B cell (primary cell): ENCODE measurements around the gene OR52H1. TPM values are rescaled to one million over a fixed set of nuclear protein-coding genes. Genes with fewer than 3 reads are reported as not detected.

Experiments used
- ATAC-seq: fragments of 200-7000 bp; cut with Tn5 transposase; one replicate; pipeline ENCODE4 v1.10.0; 2021; ENCODE audit warnings: low read depth, mild to moderate bottlenecking, moderate number of reproducible peaks, moderate library complexity
- CTCF ChIA-PET: fragments of 350-600 bp; sonication (Branson Sonifier 250); formaldehyde crosslinking; loops from one replicate; lab custom pipeline; 2021; ENCODE audit warnings: antibody characterized with exemption, inconsistent platforms; lab: Charles Lee
- POLR2A ChIA-PET: fragments of 350-600 bp; sonication (Branson Sonifier 250); formaldehyde crosslinking; loops from one replicate; lab custom pipeline; 2021; ENCODE audit warnings: antibody characterized with exemption; lab: Charles Lee
- DNase-seq: peaks from one replicate; pipeline ENCODE4 v3.0.0; 2013
- H2AFZ ChIP-seq: 2 replicates; pipeline ENCODE4 v1.6.1; 2012; ENCODE audit warnings: mild to moderate bottlenecking, low read depth, low read length; ENCODE audit not compliant: insufficient read depth, poor library complexity, severe bottlenecking
- H3K27ac ChIP-seq, 2 donors: 1 replicate in 1 of 2; 2 replicates in 1 of 2; pipeline ENCODE4 v1.5.1; 2012 to 2013; ENCODE audit warnings: low read length in 2 of 2, mild to moderate bottlenecking in 2 of 2, moderate library complexity in 1 of 2
- H3K27me3 ChIP-seq, 4 experiments: fragments of 200-600 bp in 1 of 4; sonication (generic) in 1 of 4; replicated peaks in 1 of 4; 1 replicate in 2 of 4; 2 replicates in 2 of 4; pipeline versions ENCODE4 v1.6.1 to v1.7.0; 2013 to 2016; ENCODE audit warnings: low read length in 3 of 4, mild to moderate bottlenecking in 2 of 4, mixed read lengths in 1 of 4, moderate library complexity in 1 of 4; ENCODE audit not compliant: insufficient read depth in 4 of 4, control insufficient read depth in 3 of 4; ENCODE audit errors: control extremely low read depth in 1 of 4
- H3K36me3 ChIP-seq, 2 experiments: replicated peaks in 1 of 2; 1 replicate in 1 of 2; 2 replicates in 1 of 2; pipeline versions ENCODE4 v1.6.1 to v1.7.1; 2013; ENCODE audit warnings: low read length in 1 of 2; ENCODE audit not compliant: insufficient read depth in 2 of 2, control insufficient read depth in 1 of 2; ENCODE audit errors: control extremely low read depth in 1 of 2, extremely low read depth in 1 of 2
- H3K4me1 ChIP-seq, 2 donors: fragments of 200-600 bp in 1 of 2; sonication (generic) in 1 of 2; 1 replicate in 1 of 2; 2 replicates in 1 of 2; pipeline versions ENCODE4 v1.5.1 to v1.6.1; 2013 to 2017; ENCODE audit warnings: low read length in 2 of 2; ENCODE audit not compliant: control insufficient read depth in 2 of 2, insufficient read depth in 2 of 2
- H3K4me2 ChIP-seq: replicated peaks from 2 replicates; pipeline ENCODE3; 2012; ENCODE audit warnings: mild to moderate bottlenecking, low read depth, low read length; ENCODE audit not compliant: poor library complexity, severe bottlenecking
- H3K4me3 ChIP-seq, 5 experiments: fragments of 200-600 bp in 1 of 5; sonication (generic) in 1 of 5; 1 replicate in 3 of 5; 2 replicates in 2 of 5; pipeline versions ENCODE4 v1.5.1 to v1.7.0; 2011 to 2016; ENCODE audit warnings: low read length in 4 of 5, mild to moderate bottlenecking in 4 of 5, low read depth in 2 of 5, control low read depth in 1 of 5, moderate library complexity in 1 of 5; ENCODE audit not compliant: insufficient read depth in 1 of 5; ENCODE audit errors: control extremely low read depth in 1 of 5, extremely low read depth in 1 of 5
- H3K79me2 ChIP-seq: fragments of 200-600 bp; sonication (generic); one replicate; pipeline ENCODE4 v1.6.0; 2016; ENCODE audit warnings: low read length; ENCODE audit not compliant: control insufficient read depth, insufficient read depth
- H3K9ac ChIP-seq: fragments of 200-600 bp; sonication (generic); 2 replicates; pipeline ENCODE4 v1.6.1; 2017; ENCODE audit warnings: mild to moderate bottlenecking, low read length, moderate library complexity
- H3K9me3 ChIP-seq, 3 donors: one replicate each; pipeline versions ENCODE4 v1.6.1 to v1.7.1; 2013; ENCODE audit warnings: low read length in 2 of 3; ENCODE audit not compliant: control insufficient read depth in 2 of 3, insufficient read depth in 1 of 3; ENCODE audit errors: control extremely low read depth in 1 of 3
- H4K20me1 ChIP-seq: 2 replicates; pipeline ENCODE4 v1.6.0; 2012; ENCODE audit warnings: mild to moderate bottlenecking, low read length; ENCODE audit not compliant: insufficient read depth, control insufficient read depth, poor library complexity, severe bottlenecking
- H3K27ac Mint-ChIP-seq: one replicate; pipeline ENCODE4 v1.8.0; 2021; ENCODE audit warnings: mixed read lengths
- H3K27me3 Mint-ChIP-seq: one replicate; pipeline ENCODE4 v1.8.0; 2021; ENCODE audit warnings: mixed read lengths
- H3K4me1 Mint-ChIP-seq: one replicate; pipeline ENCODE4 v1.8.0; 2021; ENCODE audit warnings: mixed read lengths
- H3K4me3 Mint-ChIP-seq: one replicate; pipeline ENCODE4 v1.8.0; 2021; ENCODE audit warnings: mixed read lengths
- H3K9me3 Mint-ChIP-seq: one replicate; pipeline ENCODE4 v1.8.0; 2022; ENCODE audit warnings: mixed read lengths; ENCODE audit not compliant: insufficient read depth
- EZH2 ChIP-seq: IDR thresholded peaks from 2 replicates; pipeline ENCODE4 v1.6.1; 2012; ENCODE audit warnings: borderline replicate concordance, low read depth, mild to moderate bottlenecking, moderate library complexity, low read length; ENCODE audit not compliant: insufficient read depth, poor library complexity, severe bottlenecking
- WGBS: methylation state at CpG from one replicate; pipeline ENCODE4 v1.1.5; 2013; ENCODE audit warnings: missing lambda C conversion rate; ENCODE audit not compliant: insufficient coverage; 5-methylcytosine and 5-hydroxymethylcytosine counted together
- intact Hi-C: fragments of 100-400 bp; cut with micrococcal nuclease; formaldehyde crosslinking; loops from one replicate; pipeline ENCODE4 v1.10.0; 2022
- polyA plus RNA-seq: library from polyadenylated mRNA; depleted of rRNA; stranded (reverse); fragments of >200 nt; gene quantifications from 2 replicates; pipeline ENCODE4 v1.2.3, GENCODE V29; 2012
- total RNA-seq, 2 donors: library from RNA; stranded (reverse); fragments of 120-200 nt in 1 of 2; gene quantifications; 1 replicate in 1 of 2; 2 replicates in 1 of 2; pipeline versions ENCODE4 v1.2.3 to v1.2.4, GENCODE V29; 2013 to 2022
- TF ChIP-seq, protein P1 (sequence below): fragments of 200-600 bp; IDR thresholded peaks from one replicate; pipeline ENCODE4 v1.8.0; 2022; ENCODE audit warnings: antibody characterized with exemption, mild to moderate bottlenecking

Gene OR52H1
- total and polyA plus RNA-seq, 2 donors (not counting 1 experiment from before 2014, with no cell fraction given): 0.15 to 0.37 TPM

DNA sequence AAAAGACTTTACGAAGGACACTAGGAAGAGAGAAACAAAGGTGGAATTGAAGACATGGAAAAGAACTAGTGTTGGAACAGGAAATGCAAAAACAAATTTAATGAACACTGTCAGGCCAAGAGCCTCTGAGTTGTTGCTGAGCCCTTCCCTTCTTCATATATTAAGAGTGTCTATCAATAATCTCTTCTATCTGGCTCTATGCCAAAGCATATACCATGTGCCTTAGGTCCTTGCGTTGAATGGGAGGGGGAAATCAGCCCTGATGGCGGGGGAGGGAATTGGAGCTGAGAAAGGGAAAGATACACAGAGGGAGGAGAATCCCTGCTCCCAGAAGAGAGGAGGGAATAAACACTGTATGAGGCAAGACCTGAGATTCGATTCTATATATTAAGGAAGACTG is 26.8 kb upstream of the OR52H1 start:
- Histone ChIP-seq H4K20me1 (no peaks in the 10 kb centered on the region), H3K36me3 (no peaks in the 10 kb centered on the region), H3K4me3 (no peak overlapping the region), H2AFZ (no peak overlapping the region), H3K4me1 (no peaks in the 10 kb centered on the region), H3K4me2 (no peak overlapping the region), H3K9me3 (no peaks in the 10 kb centered on the region), H3K79me2 (no peaks in the 10 kb centered on the region), H3K27ac (no peak overlapping the region), H3K9ac (no peak overlapping the region), H3K27me3 (no peaks in the 10 kb centered on the region)
- ATAC-seq (no peak), DNase-seq (no peak)
- no peaks in the 10 kb centered on the region for H3K9me3 Mint-ChIP-seq
- ChIA-PET POLR2A (no interaction called here), CTCF (no interaction called here)
- TF ChIP-seq, protein P1, sequence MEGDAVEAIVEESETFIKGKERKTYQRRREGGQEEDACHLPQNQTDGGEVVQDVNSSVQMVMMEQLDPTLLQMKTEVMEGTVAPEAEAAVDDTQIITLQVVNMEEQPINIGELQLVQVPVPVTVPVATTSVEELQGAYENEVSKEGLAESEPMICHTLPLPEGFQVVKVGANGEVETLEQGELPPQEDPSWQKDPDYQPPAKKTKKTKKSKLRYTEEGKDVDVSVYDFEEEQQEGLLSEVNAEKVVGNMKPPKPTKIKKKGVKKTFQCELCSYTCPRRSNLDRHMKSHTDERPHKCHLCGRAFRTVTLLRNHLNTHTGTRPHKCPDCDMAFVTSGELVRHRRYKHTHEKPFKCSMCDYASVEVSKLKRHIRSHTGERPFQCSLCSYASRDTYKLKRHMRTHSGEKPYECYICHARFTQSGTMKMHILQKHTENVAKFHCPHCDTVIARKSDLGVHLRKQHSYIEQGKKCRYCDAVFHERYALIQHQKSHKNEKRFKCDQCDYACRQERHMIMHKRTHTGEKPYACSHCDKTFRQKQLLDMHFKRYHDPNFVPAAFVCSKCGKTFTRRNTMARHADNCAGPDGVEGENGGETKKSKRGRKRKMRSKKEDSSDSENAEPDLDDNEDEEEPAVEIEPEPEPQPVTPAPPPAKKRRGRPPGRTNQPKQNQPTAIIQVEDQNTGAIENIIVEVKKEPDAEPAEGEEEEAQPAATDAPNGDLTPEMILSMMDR: no peak
- no peak for TF ChIP-seq EZH2
- H3K4me1 Mint-ChIP-seq: no peaks in the 10 kb centered on the region
- no peak overlapping the region for H3K4me3 Mint-ChIP-seq
- intact Hi-C loops: no loop called here
- WGBS: 91% methylated on average over 3 of the region's 4 CpGs
- H3K27ac Mint-ChIP-seq: no peak overlapping the region
- H3K27me3 Mint-ChIP-seq: no peaks in the 10 kb centered on the region

DNA sequence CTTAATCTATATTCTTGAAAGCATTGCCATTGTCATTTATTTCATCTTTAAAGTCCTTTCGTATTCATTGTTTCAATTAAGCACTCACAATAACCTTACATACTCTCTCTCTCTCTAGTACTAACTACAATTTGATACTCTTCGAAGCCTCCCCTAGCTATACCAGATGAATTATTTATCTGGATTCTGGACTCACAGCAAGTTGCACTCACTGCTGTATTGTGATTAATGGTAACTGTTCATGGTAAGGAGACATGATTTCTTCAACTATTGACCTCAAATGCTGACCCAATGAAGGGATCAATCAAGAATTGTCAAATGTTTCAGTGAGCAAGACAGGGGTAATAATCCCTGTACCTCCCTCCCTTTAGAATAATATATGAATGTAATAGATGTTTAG is 26.3 kb upstream of the OR52H1 start:
- Histone ChIP-seq H3K27ac (no peak overlapping the region), H3K79me2 (no peaks in the 10 kb centered on the region), H3K9me3 (no peaks in the 10 kb centered on the region), H3K4me1 (no peaks in the 10 kb centered on the region), H3K9ac (no peak overlapping the region), H3K36me3 (no peaks in the 10 kb centered on the region), H2AFZ (no peak overlapping the region), H3K27me3 (no peaks in the 10 kb centered on the region), H4K20me1 (no peaks in the 10 kb centered on the region), H3K4me3 (no peak overlapping the region), H3K4me2 (no peak overlapping the region)
- no peak overlapping the region for H3K27ac Mint-ChIP-seq
- ChIA-PET CTCF (no interaction called here), POLR2A (no interaction called here)
- no peaks in the 10 kb centered on the region for H3K4me1 Mint-ChIP-seq
- DNase-seq (no peak), ATAC-seq (no peak)
- WGBS: 83% methylated on average over 1 of the region's 2 CpGs
- TF ChIP-seq EZH2: no peak
- TF ChIP-seq, protein P1: no peak
- no peak overlapping the region for H3K4me3 Mint-ChIP-seq
- H3K9me3 Mint-ChIP-seq: no peaks in the 10 kb centered on the region
- no peaks in the 10 kb centered on the region for H3K27me3 Mint-ChIP-seq
- intact Hi-C loops: no loop called here
